ENCODE results near the gene NACC1. TPM values are rescaled to one million over a fixed set of nuclear protein-coding genes. Genes with fewer than 3 reads are reported as not detected.

The NACC1 gene
- total and polyA plus RNA-seq, 2 of the 13 experiments (the other 11 are each of a cell fraction or from before 2014, with no cell fraction given), result 31.8 to 42.3 TPM

DNA sequence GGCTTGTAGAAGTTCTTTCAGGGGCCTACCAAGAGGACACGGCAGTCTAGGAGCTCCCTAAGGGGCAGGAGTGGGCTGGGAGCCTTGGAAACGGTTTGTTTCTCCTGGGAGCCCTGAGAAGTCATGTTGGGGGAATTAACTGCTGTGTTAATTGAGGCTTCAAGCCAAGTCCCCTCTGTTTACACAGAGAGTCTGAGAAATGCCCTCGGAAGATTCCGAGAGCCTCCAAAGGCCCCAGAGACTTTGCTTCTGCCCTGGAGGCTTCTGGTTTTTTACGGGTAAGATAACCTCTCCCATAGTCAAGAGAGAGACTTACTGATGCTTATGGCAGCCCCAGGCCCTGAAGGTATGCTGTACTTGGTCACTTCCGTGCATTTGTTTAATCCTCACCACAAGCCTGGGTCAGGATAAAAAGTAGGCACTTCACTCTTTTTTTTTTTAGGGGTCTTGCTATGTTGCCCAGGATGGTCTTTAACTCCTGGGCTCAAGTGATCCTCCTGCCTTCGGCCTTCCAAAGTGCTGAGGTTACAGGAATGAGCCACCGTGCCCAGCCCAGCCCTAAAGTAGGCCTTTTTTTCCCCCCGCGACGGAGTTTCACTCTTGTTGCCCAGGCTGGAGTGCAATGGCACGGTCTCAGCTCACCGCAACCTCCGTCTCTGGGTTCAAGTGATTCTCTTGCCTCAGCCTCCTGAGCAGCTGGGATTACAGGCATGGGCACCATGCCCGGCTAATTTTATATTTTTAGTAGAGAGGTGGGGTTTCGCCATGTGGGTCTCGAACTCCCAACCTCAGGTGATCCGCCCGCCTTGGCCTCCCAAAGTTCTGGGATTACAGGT is 47.3 kb downstream of the NACC1 start:
- no TSS peak for BruUV-seq (replicated peaks)
- Histone ChIP-seq H3K79me2 (ENCODE audit: insufficient read depth, low read length) (no peaks in the 10 kb centered on the region), H3K27ac (ENCODE audit: extremely low read length, insufficient read depth, low read length) (peak overlapping the region; percentile 99), H3K9ac (ENCODE audit: insufficient read depth, low read depth, low read length) (peak overlapping the region; percentile 97), H3K4me1 (ENCODE audit: insufficient read depth, low read length) (peaks cover 76% of the 10 kb centered on the region), H4K20me1 (ENCODE audit: insufficient read depth, low read length) (no peaks in the 10 kb centered on the region), H3K36me3 (replicated peaks in 1 of 2; ENCODE audit: control insufficient read depth in 1 of 2, insufficient read depth in 2 of 2, low read length in 2 of 2) (no peaks in the 10 kb centered on the region), H3K9me3 (ENCODE audit: low read length) (no peaks in the 10 kb centered on the region), H3K27me3 (ENCODE audit: control insufficient read depth in 1 of 2, insufficient read depth in 2 of 2, low read length in 2 of 2) (no peaks in the 10 kb centered on the region), H2AFZ (ENCODE audit: low read length) (no peak overlapping the region), H3K4me2 (ENCODE audit: low read depth, low read length) (peak overlapping the region; percentile 100), H3K4me3 (replicated peaks in 1 of 3; ENCODE audit: insufficient read depth in 1 of 3, low read depth in 2 of 3, low read length in 3 of 3) (peak overlapping the region in 1 of 3 experiments; percentile 81; a peak in 2 of 6 replicates)
- TF ChIP-seq, protein P1, sequence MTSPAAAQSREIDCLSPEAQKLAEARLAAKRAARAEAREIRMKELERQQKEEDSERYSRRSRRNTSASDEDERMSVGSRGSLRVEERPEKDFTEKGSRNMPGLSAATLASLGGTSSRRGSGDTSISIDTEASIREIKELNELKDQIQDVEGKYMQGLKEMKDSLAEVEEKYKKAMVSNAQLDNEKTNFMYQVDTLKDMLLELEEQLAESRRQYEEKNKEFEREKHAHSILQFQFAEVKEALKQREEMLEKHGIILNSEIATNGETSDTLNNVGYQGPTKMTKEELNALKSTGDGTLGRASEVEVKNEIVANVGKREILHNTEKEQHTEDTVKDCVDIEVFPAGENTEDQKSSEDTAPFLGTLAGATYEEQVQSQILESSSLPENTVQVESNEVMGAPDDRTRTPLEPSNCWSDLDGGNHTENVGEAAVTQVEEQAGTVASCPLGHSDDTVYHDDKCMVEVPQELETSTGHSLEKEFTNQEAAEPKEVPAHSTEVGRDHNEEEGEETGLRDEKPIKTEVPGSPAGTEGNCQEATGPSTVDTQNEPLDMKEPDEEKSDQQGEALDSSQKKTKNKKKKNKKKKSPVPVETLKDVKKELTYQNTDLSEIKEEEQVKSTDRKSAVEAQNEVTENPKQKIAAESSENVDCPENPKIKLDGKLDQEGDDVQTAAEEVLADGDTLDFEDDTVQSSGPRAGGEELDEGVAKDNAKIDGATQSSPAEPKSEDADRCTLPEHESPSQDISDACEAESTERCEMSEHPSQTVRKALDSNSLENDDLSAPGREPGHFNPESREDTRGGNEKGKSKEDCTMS (CRISPR knock-in tag; conservative IDR thresholded peaks at IDR 0.05), result no peak
- no peak for TF ChIP-seq ZNF709 (CRISPR knock-in tag; IDR thresholded peaks at IDR 0.05)
- no peak for TF ChIP-seq GPN1 (CRISPR knock-in tag; IDR thresholded peaks at IDR 0.05; ENCODE audit: borderline replicate concordance)
- TF ChIP-seq ZFP62 (CRISPR knock-in tag; IDR thresholded peaks at IDR 0.05), result no peak
- no peak for TF ChIP-seq ZNF563 (CRISPR knock-in tag; IDR thresholded peaks at IDR 0.05)
- TF ChIP-seq HMGA1 (CRISPR knock-in tag; conservative IDR thresholded peaks at IDR 0.05), result no peak
- TF ChIP-seq SOX6 (IDR thresholded peaks at IDR 0.05), result no peak
- TF ChIP-seq SOX6 (CRISPR knock-in tag; IDR thresholded peaks at IDR 0.05), result no peak
- no peak for TF ChIP-seq ZFX (CRISPR knock-in tag; IDR thresholded peaks at IDR 0.05; ENCODE audit: low read depth)
- TF ChIP-seq EZH2 (conservative IDR thresholded peaks at IDR 0.05; ENCODE audit: low read depth, low read length), result no peak
- TF ChIP-seq NCOA2 (CRISPR knock-in tag; IDR thresholded peaks at IDR 0.05), result no peak
- TF ChIP-seq, protein P2, sequence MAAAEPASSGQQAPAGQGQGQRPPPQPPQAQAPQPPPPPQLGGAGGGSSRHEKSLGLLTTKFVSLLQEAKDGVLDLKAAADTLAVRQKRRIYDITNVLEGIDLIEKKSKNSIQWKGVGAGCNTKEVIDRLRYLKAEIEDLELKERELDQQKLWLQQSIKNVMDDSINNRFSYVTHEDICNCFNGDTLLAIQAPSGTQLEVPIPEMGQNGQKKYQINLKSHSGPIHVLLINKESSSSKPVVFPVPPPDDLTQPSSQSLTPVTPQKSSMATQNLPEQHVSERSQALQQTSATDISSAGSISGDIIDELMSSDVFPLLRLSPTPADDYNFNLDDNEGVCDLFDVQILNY (CRISPR knock-in tag; conservative IDR thresholded peaks at IDR 0.05), result no peak
- no peak for TF ChIP-seq KLF12 (CRISPR knock-in tag; IDR thresholded peaks at IDR 0.05; ENCODE audit: borderline replicate concordance)
- no peak for TF ChIP-seq EP300 (IDR thresholded peaks at IDR 0.05; ENCODE audit: low read depth in 2 of 2, low read length in 2 of 2)
- no peak for TF ChIP-seq EP300 (CRISPR knock-in tag; IDR thresholded peaks at IDR 0.05; ENCODE audit: borderline replicate concordance)
- no peak for TF ChIP-seq NCOR1 (IDR thresholded peaks at IDR 0.05; ENCODE audit: borderline replicate concordance, low read length)
- no peak for TF ChIP-seq POLR2A (IDR thresholded peaks at IDR 0.05; ENCODE audit: insufficient read depth in 1 of 2, low read depth in 2 of 2, low read length in 2 of 2)
- TF ChIP-seq ZSCAN29 (CRISPR knock-in tag; conservative IDR thresholded peaks at IDR 0.05), result no peak
- in situ Hi-C loops (cut with HindIII; ENCODE audit: extremely low pct_ligation_motif_present, low pct_unique_long_range_greater_than_20kb), result no loop called here
- ATAC-seq (no peak), DNase-seq (ENCODE audit: low spot score) (no peak), FAIRE-seq (no peak)
- 81% methylated on average over 18 of the region's 19 CpGs for WGBS (ENCODE audit: low lambda C conversion rate)
- ChIA-PET POLR2A (interaction anchor here (0.9 to 10.2 kb wide), 8 partner anchors 10 to 112 kb away, joined by 3 to 108 read pairs (median 18); partner anchors contain the start of genes IER2 and STX10), CTCF (ENCODE audit: low intra/inter-chr PET ratio, low total read pairs) (no interaction called here)
- intact Hi-C loops (cut with micrococcal nuclease; ENCODE audit: unreplicated experiment), result no loop called here

Data from HepG2 (cell line).